GM19452 (cell line): ENCODE results near the gene TMEM139.

Experiments
- ATAC-seq: cut with Tn5 transposase; IDR thresholded peaks from one replicate; pipeline ENCODE4 v1.9.1; 2021; ENCODE audit not compliant: unreplicated experiment

TMEM139 gene

GRCh38 chr7:143321734-143322133, 37.0 kb downstream of the TMEM139 start:
- ATAC-seq: no peak

GRCh38 chr7:143322760-143323633, 38.2 kb downstream of the TMEM139 start:
- no peak for ATAC-seq

GRCh38 chr7:143323653-143324052, 38.9 kb downstream of the TMEM139 start:
- ATAC-seq: no peak

- peak; percentile 55 for ATAC-seq
These were observed 40.5 kb downstream of the TMEM139 start for GRCh38 chr7:143325240-143325639.

- ATAC-seq: no peak
These were observed 43.1 kb downstream of the TMEM139 start for GRCh38 chr7:143327903-143328302.

DNA sequence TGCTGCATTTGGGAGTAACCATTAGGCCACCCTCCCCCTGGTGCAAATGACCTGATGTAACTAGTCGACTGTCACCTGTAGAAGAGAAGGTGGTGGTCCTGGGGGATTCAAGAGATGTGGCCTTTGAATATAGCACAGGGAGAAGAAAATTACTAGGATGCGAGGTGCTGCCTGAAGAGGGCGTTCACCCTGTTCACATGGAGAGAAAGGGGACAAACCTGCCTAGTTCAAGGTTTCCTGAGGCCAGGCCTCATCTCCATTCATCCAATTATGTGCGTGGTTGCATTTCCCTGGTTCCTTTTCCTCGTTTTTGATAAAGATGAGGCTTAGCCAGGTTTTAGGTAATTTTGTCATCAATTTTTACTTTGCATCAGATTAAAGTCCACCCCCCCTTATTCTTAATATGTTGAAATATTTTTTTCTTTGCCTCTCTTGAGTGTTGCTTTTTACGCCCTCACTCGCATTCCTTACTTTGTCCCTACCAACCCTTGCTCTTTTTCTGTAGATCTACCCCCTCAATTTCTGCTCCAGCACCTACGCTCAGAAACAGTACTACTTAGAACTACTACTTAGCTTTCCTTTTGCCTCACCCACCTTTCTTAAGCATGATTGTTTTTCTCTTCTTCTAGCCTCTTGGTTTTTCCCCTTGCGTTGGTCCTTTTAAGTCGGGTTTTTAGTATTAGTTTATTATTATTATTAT, 44.9 kb downstream of the TMEM139 start:
- no peak for ATAC-seq

DNA sequence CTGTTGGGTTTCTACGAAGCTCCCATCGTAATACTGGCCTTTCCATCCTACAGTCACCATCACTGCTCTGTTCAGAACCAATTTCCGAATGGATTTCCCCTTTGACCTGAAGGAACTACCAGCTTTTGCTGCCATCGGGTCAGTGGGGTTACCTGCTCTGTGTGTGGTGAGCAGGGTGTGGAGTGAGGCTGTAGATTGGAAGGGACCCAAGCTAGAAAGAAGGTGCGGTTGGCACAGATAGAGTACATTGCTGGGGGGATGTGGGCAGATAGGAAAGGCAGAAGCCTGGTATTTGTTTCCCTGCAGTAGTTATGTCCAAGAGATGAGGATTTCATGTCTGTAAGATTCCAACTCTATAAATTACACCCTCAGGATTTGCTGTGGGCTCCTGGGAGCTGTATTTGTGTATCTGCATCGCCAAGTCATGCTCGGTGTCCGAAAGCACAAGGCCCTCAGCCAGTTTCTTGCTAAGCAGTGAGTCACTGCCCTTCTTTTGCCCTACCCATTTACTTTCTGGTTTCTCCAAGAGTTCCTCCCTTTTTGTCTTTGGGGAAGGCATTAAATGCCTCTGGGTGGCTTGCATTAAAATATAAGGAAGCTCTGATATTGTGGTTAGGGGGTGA, 46.5 kb downstream of the TMEM139 start:
- ATAC-seq: no peak

GRCh38 chr7:143334244-143334643, 49.5 kb downstream of the TMEM139 start:
- no peak for ATAC-seq

GRCh38 chr7:143337216-143337615, 52.5 kb downstream of the TMEM139 start:
- ATAC-seq: no peak
